HG02678 (cell line): Measurements from ENCODE around the gene WWC1.
A peak's percentile ranks its signal among the peaks of the same experiment; 100 is the strongest.

Experiments used
- ATAC-seq: cut with Tn5 transposase; IDR thresholded peaks from one replicate; pipeline ENCODE4 v1.9.1; 2021; ENCODE audit warnings: mild to moderate bottlenecking, moderate library complexity; ENCODE audit not compliant: unreplicated experiment

WWC1 gene

DNA sequence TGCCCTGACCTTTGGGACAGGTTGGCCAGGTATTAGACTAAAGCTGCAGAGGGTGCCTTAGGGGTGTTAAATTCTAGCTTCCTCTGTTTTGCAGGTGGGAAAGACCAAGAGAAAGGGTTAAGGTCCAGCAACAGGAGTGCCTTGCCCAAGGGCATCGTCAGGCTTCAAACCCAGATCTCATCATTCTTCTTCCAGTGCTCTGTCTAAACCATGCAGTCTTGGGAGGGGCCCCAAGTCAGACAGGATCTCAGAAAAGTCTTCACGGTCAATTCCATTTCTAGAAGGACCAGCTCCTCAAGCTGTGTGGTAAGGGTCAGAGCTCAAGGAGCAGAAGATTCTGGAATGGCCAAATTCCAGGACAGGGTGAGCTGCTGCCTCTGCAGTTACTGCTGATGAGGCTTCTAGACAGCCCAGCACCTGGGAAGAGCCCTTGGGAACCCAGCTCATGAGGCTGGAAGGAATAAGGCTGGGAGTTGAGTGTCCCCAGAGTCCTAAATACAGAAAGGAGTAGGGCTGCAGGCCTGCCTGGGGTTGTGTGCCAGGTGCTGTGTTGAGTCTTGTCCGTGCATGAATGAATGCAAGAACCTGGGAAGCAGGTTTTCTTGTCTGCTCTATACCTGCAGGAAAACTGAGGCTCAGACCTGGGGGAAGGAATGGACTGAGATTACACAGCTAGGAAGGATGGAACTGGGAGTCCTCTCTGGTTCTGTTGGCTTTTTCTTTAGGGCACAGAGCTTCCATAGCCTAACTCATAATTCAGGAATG is 69.3 kb downstream of the WWC1 start:
- ATAC-seq, result no peak

DNA sequence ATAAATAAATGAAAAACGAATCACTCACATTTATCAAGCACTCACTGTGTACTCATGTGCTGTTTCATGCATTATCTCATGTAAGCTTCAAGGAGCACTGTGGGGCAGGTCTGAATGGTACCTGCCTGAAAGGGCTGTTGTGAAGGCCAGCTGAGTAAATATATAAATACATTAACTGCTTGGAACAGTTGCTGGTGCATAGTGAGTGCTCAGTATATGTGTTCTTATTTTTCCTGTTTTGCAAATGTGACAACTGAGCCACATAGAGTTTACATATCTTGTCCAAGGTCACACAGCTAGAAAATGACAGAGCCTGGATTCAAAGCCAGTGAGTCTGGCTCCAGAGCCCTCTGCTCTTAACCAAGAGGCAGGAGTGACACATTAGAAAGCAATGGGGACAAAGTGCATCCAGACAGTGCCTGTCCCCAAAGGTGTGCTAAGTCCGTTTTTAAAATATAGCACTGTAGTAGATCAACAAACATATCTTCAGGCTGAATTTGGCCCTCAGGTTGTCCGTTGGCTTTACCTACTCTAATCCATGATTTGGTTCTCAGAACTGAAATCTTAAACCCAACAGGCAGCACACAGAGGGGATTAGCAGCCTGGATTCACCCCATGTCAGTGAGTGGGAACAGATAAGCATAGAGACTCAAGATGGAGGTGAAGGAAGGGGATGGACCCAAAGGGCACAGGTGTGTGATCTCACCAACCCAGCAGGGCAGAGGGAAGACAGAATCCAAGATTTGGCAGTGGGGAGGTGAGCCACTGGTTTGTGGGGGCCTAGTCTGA is 70.8 kb downstream of the WWC1 start:
- no peak for ATAC-seq

DNA sequence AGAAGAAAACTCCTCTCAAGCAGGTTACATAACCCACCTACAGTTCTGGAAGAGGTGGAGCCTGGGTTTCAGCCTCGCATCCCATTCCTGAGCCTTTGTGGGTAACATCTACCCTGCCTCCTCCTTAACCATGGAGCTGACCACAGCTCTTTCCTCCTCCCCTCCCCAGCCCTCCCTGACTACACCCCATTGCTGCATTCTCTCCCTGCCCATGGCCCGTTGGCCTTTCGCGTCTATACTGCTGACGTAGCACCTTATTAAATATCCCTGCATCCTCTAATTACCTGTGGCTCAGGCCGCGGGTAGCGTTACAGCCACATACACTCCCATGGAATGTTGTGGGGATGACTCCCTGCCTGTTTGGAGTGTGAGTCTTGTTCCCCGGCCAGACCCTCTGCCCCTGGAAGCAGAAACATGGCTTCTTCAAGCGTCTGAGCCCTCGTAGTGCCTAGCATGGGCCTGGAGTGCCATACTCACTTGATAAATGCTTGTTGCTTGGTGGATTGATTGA is 72.8 kb downstream of the WWC1 start:
- no peak for ATAC-seq

DNA sequence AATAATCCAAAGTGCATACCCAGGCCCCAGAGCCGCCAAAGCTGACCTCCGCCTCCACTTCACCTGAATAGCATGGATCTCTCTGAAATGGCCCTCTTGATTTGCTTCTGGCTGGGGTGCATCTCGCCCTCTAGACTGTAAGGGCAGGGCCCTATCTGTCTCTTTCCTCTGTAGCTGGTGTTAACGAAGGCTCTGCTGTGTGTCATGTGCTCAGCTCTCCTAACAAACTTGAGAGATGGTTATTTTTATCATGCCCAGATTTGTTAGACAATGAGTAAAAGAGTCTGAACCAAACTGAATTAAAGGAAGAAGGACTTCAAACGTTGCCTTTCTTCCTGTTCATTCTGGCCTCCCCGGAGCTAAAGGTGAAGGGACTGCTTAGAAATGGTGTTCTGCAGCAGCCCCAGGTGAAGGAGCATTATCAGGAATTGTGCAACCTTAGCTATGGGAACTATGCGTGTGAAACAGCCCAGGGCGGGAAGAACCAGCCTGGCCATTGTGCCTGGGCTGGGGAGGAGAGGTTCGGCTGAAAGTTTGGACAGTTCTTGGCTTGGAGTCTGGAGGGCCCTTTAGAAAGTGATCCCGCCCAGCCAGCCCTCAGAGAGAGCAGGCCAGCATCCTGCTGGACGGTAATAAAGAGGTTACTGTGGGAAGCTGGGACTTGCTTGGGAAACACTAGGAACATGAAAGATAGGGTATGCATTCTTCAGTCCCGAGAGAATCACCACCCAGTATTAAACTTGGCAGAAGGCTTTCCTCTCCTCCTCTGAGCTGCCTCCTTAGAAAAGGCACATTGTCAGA is 73.5 kb downstream of the WWC1 start:
- no peak for ATAC-seq

DNA sequence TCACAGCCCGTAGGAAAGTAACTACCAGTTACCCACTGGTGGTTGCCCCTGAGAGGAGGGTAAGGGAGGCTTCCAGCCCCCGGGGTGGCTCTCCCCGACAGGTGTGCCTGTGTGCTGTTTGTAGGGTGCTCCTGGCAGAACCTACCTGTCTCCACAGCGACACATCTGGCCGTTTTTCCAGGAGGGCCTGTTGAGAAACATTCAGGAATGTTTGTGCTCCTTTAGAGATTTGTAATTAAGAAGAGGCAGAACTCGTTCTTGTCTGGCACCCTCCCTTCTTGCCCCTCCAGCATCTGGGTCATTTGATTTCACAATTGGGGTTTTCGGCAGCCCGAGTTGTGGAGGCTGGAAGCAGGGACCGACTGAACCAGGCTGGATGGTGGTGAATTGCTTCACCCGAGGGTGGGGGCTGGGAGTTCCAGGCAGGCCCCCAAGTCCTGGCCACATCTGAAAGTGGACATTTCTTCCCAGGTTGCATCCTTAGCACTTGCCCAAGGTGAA is 74.2 kb downstream of the WWC1 start:
- ATAC-seq, result no peak

DNA sequence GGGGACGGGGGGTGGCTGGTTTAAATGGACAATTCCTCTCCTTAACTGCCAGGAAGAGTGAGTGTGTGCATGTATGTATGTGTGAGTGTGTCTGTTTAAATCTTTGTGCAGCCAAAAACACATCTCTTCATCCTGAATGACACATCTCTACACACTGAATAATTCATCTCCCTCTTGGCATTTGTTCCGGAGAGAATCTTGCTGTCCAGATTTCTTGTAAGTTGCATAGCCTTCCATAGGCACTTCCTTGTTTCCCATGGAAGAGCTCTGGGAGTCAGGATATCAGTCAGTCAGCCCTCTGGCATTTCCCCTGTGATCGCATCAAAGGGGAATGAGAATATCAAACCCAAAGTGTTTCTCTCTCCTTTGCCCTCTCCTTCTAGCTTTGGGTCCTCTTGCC is 74.7 kb downstream of the WWC1 start:
- no peak for ATAC-seq

DNA sequence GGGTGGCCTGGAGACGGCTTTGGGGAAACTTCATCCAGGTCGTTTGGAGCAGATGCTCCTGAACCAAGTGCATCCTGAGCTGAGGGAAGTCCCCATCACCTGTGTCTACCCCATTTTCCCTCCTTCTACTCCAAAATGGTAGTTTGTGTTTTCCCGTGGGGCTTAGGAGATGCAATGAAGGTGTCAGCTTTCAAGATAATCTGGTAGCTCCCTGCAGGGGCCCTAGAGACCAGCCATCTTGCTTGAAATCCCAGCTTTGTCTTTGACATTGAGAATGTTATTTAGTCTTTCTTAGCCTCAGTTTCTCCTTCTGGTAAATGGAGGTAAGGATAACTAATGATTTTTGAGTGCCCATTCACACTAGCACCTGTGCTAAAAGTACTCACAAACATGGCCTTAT is 77.4 kb downstream of the WWC1 start:
- ATAC-seq, result no peak

DNA sequence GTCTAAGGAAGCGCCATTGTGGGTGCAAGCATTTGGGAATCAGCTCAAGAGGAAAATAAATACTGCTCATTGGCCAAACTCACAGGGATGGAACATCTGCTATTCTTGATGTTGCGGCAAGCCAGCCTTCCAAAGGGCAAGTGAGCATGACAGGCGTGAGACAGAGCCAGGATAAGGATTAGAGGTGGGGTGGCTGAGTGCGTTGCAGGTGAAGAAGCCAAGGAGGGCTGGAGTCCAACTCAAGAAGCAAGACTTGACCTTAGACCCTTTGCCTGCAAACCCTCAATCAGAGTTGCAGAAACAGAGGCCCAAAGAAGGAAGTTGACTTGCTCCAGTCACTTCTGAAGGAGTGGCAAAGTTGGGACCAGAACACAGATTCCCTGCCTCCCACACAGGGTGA is 79.4 kb downstream of the WWC1 start:
- ATAC-seq, result no peak

DNA sequence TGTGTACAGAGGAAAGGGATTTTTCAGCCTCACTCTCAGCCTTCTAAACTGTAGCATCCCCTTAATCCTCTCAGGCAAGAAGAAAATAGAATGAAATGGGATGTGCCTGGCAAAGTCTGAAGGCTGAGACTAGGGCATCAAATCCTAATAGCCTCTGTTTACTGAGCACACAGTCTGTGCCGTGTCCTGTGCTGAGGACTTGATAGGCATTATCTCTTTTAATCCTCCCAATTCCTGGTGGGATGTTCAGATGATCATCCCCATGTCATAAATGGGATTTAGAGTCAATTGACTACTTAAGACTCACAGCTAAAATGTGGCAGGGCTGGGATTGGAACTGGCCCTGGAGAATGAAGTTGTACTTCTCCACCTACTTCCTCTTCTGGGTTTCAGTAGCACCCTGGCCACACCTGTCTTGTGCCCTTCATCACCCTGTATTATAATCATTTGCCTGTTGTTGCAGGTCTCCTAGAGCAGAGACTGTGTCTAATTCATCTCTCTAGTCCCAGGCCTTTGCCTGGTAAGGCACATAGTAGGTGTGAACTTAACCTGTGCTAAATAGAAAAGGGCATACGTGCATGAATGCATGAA is 81.0 kb downstream of the WWC1 start:
- ATAC-seq, result peak; percentile 40

DNA sequence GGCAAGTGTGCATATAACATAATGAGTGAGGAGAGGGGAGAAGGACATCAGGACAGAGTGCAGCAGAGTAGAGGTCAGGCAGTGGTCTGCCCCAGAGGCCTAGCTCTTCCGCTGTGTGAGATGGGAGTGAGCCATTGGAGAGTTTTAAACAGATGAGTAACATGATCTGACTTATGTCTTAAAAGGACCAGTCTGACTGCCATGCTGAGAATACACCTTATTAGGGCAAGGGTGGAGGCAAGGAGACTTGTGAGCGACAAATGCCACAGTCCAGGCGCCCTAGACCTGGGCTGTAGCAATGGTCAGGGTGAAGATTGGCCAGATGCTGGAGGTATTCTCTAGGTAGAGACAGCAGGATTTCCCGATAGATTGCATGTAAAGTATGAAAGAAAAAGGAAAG is 83.1 kb downstream of the WWC1 start:
- ATAC-seq, result no peak

DNA sequence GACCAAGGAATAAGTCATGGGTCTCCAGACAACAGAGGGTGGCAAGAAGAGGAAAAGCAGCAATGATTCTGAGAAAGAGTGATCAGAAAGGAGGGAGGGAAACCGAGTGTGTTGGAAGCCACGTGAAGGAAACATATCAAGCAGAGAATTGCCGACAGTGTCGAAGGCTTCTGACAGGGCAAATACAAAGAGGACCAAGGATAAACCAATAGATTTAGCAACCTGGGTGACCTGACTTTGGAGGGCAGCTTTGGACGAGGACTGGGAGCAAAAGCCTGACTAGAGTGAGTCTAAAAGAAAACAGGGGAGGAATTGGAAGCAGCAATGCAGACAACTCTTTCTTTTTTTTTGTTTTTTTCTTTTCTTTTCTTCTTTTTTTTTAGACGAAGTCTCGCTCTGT is 83.8 kb downstream of the WWC1 start:
- ATAC-seq, result no peak

DNA sequence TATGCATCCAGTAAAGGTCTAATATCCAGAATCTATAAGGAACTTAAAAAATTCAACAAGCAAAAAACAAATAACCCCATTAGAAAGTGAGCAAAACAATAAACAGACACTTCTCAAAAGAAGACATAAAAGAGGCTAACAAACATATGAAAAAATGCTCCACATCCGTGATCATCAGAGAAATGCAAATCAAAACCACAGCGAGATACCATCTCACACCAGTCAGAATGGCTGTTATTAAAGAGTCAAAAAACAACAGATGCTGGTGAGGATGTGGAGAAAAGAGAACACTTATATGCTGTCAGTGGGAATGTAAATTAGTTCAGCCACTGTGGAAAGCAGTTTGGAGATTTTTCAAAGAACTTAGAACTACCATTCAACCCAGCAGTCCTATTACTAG is 86.1 kb downstream of the WWC1 start:
- no peak for ATAC-seq

DNA sequence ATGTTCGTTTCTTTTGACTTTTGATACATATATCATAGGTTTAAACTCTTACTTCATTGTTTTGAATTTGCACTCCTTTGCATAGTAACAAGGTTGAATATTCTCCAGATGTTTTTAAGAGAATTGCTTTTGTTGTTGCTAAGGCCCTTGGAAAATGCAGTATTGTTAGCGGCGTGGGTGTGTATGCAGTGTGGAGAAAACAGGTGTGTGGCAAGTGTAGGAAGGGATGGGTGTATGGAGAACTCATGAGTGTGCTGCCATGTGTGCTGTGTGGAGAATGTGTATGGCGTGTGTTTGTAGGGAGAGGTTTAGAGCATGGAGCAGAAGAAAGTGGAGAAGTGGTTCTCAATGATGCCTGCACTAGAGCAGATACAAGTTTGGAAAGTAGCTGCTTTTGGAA is 87.3 kb downstream of the WWC1 start:
- ATAC-seq, result no peak

DNA sequence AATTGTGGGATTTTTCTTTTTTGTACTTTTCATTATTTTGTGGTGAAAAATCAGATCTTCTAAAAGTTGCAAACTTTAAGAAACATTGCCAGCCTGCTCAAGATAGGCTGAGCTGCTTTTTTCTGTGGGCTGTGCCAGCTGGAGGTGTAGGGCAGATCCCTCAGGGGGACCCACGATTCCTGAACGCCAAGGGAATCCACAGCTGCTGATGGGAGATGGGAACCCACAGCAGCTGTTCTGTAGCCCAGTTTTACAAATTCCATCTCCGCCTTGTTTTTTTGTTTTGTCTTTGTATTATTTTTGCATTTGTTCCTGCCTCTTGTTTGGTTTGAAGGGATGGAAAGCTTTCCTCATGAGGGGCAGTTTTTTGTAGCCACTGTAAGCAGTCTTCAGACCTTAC is 91.0 kb downstream of the WWC1 start:
- no peak for ATAC-seq

DNA sequence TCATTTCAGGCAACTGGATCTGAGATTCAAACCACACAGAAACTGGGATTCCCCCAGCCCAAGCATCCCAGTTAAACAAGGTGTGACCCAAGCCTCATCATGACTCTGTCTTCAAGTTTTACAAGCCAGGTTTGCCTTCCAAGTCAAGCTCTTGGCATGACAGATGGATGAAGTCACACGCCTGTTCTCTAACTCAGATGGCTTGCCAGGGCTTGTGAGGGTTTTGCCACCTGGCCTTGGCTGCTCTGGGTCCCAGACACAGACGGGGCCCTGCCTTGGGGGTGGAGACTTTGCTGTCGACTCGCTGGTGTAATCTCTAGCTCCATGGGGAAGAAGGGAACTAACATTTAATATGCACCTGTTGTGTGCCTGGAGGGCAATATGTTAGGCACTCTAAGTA is 99.0 kb downstream of the WWC1 start:
- ATAC-seq, result no peak

DNA sequence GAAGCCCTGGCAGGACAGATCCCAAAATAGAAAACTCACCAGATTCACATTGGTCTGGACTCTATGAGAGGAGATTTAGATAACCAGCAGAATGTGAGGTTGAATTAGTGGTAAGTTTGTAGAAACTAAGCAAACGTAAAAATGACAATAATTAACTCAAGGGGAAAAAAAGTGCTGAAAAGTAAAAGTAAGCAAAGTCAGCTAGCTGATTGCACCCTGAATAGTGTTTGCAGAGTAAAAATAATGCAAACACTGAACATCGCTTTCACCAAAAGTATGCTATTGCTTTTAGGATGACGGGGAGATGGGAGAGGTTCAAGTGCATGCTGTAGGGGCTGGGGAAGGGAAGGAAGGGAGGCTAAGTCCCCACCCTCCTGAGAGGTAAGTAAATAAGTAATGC is 102.3 kb downstream of the WWC1 start:
- ATAC-seq, result no peak

DNA sequence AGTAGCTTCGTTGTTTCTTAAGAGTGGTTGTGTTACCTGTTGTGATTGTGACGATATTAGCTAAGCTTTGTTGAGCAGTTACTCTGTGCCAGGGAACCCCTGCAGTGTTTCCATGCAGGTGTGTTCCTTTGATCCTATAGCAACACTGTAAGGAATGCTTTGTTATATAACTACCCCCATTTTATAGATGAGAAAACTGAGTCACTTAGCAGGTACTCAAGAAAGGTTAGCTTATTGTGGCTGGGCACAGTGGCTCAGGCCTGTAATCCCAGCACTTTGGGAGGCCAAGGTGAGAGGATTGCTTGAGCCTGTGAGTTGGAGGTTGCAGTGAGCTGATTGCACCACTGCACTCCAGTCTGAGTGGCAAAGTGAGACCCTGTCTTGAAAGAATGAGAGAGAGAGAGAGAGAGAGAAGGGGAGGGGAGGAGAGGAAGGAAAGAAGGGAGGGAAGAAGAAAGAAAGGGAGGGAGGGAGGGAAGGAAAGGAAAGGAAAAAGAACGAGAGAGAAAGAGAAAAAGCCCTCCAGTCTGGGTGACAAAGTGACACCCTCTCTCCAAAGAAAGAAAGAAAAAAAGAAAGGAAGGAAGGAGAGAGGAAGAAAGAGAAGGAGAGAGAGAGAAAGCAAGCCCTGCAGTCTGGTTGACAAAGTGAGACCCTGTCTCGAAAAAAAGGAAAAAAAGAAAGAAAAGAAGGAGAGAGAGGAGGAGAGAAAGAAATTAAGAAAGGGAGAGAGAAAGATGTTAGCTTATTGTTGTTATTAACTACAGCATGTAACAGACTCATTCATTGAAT is 109.2 kb downstream of the WWC1 start:
- no peak for ATAC-seq

DNA sequence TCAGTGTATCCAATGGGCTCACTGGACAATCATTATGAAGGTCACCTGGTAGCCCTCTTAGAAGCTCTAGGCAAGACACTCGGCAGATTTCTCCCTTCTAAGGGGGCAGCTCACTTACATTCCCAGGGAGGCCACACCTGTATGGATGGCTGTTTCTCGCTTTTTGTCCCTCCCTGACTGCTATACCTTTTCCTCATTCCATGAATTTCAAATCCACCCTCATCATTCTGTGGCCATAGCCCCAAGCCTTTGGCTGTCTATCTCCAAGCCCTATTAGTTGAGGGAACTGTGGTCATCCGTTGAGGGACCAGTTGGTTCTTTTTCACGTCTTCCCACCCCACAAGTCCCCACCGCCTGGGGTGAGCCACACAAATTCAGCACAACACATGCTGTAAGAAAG is 109.8 kb downstream of the WWC1 start:
- no peak for ATAC-seq

DNA sequence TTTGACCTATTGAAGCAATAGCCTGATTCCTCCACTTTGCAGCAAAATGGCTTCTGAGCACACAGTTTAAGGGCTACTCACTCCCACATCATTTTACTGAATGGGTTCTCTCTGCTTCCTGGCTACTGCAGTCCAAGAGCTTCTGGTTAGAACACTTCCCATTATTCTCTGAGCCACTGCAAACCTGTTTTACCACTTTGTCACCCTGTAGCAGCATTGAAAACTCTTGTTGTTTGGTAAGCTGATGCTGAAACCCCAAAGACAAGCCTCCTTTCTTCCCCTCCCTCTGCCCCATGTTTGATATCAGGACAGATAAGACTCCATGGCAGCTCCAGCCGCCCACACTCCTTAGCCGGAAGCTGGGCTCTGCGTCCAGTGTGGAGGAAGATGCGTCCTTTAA is 110.4 kb downstream of the WWC1 start:
- ATAC-seq, result no peak

DNA sequence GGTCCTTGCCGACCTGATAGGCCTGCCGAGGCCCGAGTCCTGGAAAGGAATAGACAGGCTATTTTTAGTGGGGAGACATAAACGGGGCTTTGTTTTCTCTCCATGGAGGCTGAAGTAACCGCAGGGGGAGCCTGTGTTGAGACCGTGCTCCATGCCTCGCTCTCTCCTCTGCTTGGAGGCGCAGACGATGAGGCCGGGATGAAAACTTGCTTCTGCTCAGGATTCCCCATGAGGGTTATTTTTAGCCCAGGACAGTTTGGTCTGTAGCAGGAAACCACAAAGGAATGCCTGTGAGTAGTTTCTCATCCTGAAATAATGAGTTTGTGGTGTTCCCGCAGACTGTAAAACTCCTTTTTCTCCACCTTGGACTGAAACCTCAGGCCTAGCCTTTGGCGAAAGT is 112.9 kb downstream of the WWC1 start:
- no peak for ATAC-seq
